DMS53 treated with DMSO at 0.1 percent for 48 hours (cell line): Measurements from ENCODE around the gene VARS2.
"Not testable (repeated sequence)": the region's sequence is repeated elsewhere in the genome, so short reads cannot be mapped to it uniquely, and the experiment has no call there.

ENCODE experiments used
- DNase-seq: peaks from one replicate; lab custom pipeline; 2025; ENCODE audit not compliant: unreplicated experiment; lab: John Stamatoyannopoulos, UW

VARS2 gene

GRCh38 chr6:30927080-30927479 is 13.0 kb downstream of the VARS2 start:
- DNase-seq: not testable (repeated sequence)

- DNase-seq: no peak
Measured at GRCh38 chr6:30928677-30929076, 14.6 kb downstream of the VARS2 start.

- no peak for DNase-seq
Measured at GRCh38 chr6:30930506-30930905, 16.5 kb downstream of the VARS2 start.

GRCh38 chr6:30931272-30931671 is 17.2 kb downstream of the VARS2 start:
- DNase-seq: no peak

- peak; percentile 66 for DNase-seq
Measured at GRCh38 chr6:30931969-30932645, 18.1 kb downstream of the VARS2 start, which contains the start of gene SFTA2. SFTA2 (minus strand) TSS chr6:30932170; CDS start chr6:30932096, 74 bp downstream.

GRCh38 chr6:30932665-30933365 is 18.8 kb downstream of the VARS2 start:
- no peak for DNase-seq

- DNase-seq: no peak
Measured at GRCh38 chr6:30935018-30935417, 21.0 kb downstream of the VARS2 start.

- DNase-seq: no peak
Measured at GRCh38 chr6:30937265-30937664, 23.2 kb downstream of the VARS2 start.

- DNase-seq: no peak
Measured at GRCh38 chr6:30938730-30939129, 24.7 kb downstream of the VARS2 start.

GRCh38 chr6:30939473-30939872 is 25.4 kb downstream of the VARS2 start:
- no peak for DNase-seq

GRCh38 chr6:30940361-30940986 is 26.4 kb downstream of the VARS2 start, which contains the start of gene MUCL3:
MUCL3 (plus strand) TSS chr6:30940973; CDS start chr6:30941000, 27 bp downstream.
- no peak for DNase-seq

- DNase-seq: no peak
Measured at GRCh38 chr6:30942338-30943060, 28.5 kb downstream of the VARS2 start.

GRCh38 chr6:30944051-30944450 is 30.0 kb downstream of the VARS2 start:
- DNase-seq: no peak

GRCh38 chr6:30945281-30945680 is 31.2 kb downstream of the VARS2 start:
- no peak for DNase-seq

GRCh38 chr6:30947231-30947630 is 33.2 kb downstream of the VARS2 start:
- no peak for DNase-seq

GRCh38 chr6:30948811-30949210 is 34.8 kb downstream of the VARS2 start:
- no peak for DNase-seq

GRCh38 chr6:30951907-30952469 is 38.0 kb downstream of the VARS2 start:
- DNase-seq: no peak

- DNase-seq: no peak
Measured at GRCh38 chr6:30954631-30955366, 40.8 kb downstream of the VARS2 start.

- no peak for DNase-seq
Measured at GRCh38 chr6:30955367-30956042, 41.5 kb downstream of the VARS2 start.

- DNase-seq: no peak
Measured at GRCh38 chr6:30957716-30958115, 43.7 kb downstream of the VARS2 start.
